HG02852 (cell line): ENCODE results near the gene SCN1B.

Source experiments
- ATAC-seq: cut with Tn5 transposase; IDR thresholded peaks from one replicate; pipeline ENCODE4 v1.9.1; 2021; ENCODE audit warnings: mild to moderate bottlenecking, moderate library complexity; ENCODE audit not compliant: unreplicated experiment

SCN1B gene

DNA sequence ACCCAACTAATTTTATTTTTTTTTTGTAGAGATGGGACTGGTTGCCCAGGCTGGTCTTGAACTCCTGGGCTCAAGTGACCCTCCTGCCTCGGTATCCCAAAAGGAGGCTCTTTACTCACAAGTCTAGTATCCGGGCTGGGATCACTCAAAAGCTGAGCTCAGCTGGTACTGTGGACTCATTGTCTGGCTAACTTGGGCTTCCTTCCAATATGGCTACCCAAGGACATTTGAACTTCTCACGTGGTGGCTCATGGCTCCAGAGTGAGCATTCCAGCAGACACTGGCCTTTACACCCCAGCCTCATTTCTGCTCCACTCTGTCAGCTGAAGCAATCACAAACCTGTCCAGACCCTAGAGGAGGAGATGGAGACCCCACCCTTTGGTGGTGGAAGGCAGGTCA, 40.2 kb downstream of the SCN1B start:
- no peak for ATAC-seq

GRCh38 chr19:35073516-35073915, 43.2 kb downstream of the SCN1B start:
- ATAC-seq, result no peak

- ATAC-seq, result no peak
Observed at GRCh38 chr19:35073941-35074340, 43.7 kb downstream of the SCN1B start.

GRCh38 chr19:35074426-35075201, 44.3 kb downstream of the SCN1B start:
- no peak for ATAC-seq

GRCh38 chr19:35075202-35076025, 45.1 kb downstream of the SCN1B start:
- ATAC-seq, result no peak

GRCh38 chr19:35076026-35076370, 45.7 kb downstream of the SCN1B start:
- no peak for ATAC-seq

DNA sequence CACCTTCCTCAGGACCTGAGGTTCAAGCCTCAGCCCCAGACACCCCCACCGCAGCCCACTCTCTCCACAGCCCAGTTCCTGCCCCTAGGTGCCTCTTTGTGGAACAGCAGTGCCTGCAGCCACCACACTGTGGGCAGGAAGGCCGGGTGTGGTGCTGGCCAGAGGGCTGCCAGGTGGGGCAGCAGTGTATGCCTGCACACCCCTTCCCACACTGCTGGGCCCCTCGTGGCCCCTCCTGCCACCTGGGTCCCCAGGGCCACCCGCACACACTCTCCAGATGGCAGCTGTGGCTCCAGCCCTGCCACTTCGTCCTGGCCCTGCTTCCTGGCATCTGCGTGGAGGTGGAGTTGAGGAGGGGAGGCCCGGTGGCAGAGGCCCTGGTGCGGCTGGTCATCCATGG, 46.4 kb downstream of the SCN1B start:
- no peak for ATAC-seq

DNA sequence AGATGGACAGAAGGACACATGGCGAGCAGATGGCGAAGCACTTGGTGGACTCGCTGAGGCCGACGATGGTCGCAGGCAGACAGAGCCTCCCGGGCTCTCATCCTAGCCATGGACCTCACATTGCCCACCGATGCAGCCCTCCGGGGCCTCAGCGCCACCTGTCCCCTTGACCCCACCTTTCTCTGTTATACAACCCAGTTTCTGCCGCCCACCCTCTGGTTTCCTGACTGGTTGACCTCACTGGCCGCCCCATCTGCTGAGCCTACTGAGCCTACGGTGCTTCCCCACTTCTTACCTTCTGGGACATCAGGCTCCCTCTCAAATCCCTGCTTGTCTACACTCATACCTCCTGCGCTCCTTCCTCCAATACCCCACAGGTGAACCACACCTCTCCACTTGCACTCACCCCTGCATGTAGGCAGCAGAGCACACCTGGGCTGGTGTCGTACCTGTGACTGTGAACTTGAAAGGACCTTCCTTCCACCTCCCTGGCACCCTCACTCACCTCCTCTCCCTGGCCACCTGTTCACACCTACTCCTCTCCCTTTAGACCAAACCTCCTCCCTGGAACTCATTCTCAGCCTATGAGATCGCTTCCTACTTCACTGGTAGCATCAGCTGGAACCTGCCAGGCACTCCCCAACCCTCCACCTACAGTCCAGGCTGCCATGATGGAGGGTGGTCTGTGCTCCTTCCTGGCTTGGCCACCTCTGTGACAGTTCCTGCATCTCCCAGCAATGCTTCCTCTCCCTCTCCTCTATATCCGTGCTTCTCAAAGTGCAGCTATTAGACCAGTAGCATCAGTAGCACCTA, 47.3 kb downstream of the SCN1B start:
- no peak for ATAC-seq

DNA sequence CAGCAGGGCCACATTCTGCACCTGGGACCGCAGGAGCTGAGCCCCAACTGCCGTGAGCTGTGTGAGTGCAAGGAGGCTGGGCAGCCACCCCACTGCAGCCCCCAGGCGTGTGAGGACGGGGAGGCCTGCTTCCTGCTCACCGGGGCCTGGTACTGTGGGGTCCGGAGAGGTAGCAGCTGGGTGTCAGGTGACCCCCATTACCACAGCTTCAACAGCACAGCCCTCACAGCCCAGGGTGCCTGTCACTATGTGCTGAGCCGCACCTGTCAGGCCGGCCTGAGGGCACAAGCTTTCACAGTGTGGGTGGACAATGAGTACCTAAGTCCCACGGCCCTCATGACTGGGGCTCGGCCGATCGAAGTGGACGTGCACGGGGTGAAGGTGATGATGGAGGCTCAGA, 49.6 kb downstream of the SCN1B start:
- no peak for ATAC-seq

GRCh38 chr19:35080613-35081170, 50.4 kb downstream of the SCN1B start:
- no peak for ATAC-seq

- ATAC-seq, result no peak
Observed at GRCh38 chr19:35081201-35081600, 50.9 kb downstream of the SCN1B start.

GRCh38 chr19:35083691-35084508, 53.6 kb downstream of the SCN1B start:
- no peak for ATAC-seq

DNA sequence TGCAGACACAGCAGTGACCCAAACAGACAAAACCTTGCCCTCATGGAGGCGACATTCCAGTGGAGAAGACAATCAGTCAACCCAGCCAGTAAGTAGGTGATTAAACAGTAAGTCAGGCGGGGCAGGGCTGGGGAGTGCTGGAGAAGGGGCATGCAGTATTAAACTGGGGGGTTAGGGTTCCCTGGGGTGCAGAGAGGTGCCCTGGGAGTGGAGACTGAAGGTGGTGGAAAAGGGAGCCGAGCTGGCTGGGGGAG, 54.2 kb downstream of the SCN1B start:
- no peak for ATAC-seq

DNA sequence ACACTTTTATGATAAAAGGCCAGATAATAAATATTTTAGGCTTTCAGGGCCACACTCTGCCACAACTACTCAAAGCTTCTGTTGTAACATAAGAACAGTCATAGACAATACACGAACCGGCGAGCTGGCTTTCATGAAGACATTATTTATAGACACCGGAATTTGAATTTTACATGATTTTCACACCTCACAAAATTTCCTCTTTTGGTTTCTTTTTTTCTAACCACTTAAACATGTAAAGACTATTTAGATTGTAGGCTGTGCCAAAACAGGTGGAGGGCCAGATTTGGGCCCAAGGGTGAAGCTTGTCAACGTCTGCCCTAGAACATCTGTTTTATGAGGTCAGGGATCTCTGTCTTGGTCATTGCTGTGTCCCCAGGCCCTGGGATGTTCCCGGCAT, 55.7 kb downstream of the SCN1B start:
- ATAC-seq, result no peak

GRCh38 chr19:35086455-35086854, 56.2 kb downstream of the SCN1B start:
- ATAC-seq, result no peak

DNA sequence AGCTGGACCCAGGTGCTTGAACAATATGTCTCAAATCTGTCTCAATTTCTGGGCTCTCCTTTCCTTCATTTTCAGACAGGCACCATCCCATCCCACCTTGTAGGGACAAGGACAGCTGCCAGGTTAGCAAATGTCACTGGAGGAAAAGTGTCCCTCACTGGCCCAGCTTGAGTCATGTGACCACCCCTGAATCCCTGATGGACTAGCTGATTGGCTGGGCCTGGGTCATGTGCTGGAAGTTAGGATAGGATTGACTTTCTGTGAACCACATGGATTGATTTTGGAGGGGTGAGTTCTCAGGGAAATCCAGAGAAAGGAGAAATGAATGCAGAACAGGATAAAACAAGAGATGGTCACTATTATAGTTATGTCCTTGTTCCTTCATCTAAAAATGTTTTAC, 57.1 kb downstream of the SCN1B start:
- ATAC-seq, result no peak

GRCh38 chr19:35088131-35088913, 58.1 kb downstream of the SCN1B start:
- ATAC-seq, result no peak

DNA sequence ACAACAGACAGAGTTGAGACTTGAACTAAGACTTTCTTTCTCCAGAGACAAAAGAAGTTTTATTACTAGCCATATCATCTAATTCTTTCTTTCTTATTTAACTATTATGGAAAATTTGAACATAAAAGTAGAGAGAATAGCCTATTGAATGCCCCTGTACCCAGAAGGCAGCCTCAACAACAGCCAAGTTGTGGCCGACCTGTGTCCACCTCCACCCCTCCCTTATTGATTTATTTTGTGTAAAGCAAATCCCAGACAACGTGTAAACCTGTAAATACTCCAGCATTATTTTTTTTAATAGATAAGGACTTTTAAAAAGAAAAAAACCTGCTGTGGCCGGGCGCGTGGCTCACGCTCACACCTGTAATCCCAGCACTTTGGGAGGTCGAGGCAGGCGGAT, 59.3 kb downstream of the SCN1B start:
- no peak for ATAC-seq
